A673 (cell line): ENCODE results near the gene IFNG. TPM values are rescaled to one million over a fixed set of nuclear protein-coding genes. Genes with fewer than 3 reads are reported as not detected.

Source experiments
- BruUV-seq: library from RNA; stranded (reverse); fragments of 400-500 nt; replicated peaks from 2 replicates; lab custom pipeline; 2021; lab: Mats Ljungman, UMichigan
- CTCF ChIA-PET: fragments of 300-600 bp; sonication (Branson Sonifier 250); formaldehyde crosslinking; loops from one replicate; lab custom pipeline; 2022; ENCODE audit warnings: antibody characterized with exemption; lab: Charles Lee
- POLR2A ChIA-PET: fragments of 300-600 bp; sonication (Branson Sonifier 250); formaldehyde crosslinking; loops from one replicate; lab custom pipeline; 2022; ENCODE audit warnings: antibody characterized with exemption; ENCODE audit not compliant: low non-redundant PET; lab: Charles Lee
- DNase-seq: peaks from one replicate; pipeline ENCODE4 v3.0.0-alpha.2; 2015; ENCODE audit warnings: low spot score
- H3K27ac ChIP-seq: fragments of 200-600 bp; sonication (generic); 2 replicates; pipeline ENCODE4 v1.5.1; 2016; ENCODE audit warnings: mixed run types, low read depth, mild to moderate bottlenecking, mixed read lengths, antibody characterized with exemption, low read length; ENCODE audit not compliant: poor library complexity, severe bottlenecking
- H3K27me3 ChIP-seq: fragments of 200-600 bp; sonication (generic); replicated peaks from 2 replicates; pipeline ENCODE4 v1.6.1; 2017; ENCODE audit warnings: mixed run types, low read depth, mild to moderate bottlenecking, mixed read lengths, antibody characterized with exemption, low read length; ENCODE audit not compliant: insufficient read depth, poor library complexity
- H3K36me3 ChIP-seq: fragments of 200-600 bp; sonication (generic); 2 replicates; pipeline ENCODE4 v1.6.1; 2016; ENCODE audit warnings: mixed run types, mild to moderate bottlenecking, mixed read lengths, antibody characterized with exemption, low read length; ENCODE audit not compliant: insufficient read depth, poor library complexity, severe bottlenecking
- H3K4me1 ChIP-seq: fragments of 200-600 bp; sonication (generic); 2 replicates; pipeline ENCODE4 v1.6.1; 2017; ENCODE audit warnings: mixed run types, mild to moderate bottlenecking, mixed read lengths, antibody characterized with exemption, low read length; ENCODE audit not compliant: insufficient read depth, poor library complexity, severe bottlenecking
- H3K4me3 ChIP-seq: fragments of 200-600 bp; sonication (generic); 2 replicates; pipeline ENCODE4 v1.5.1; 2016; ENCODE audit warnings: low read depth, mixed run types, mild to moderate bottlenecking, mixed read lengths, low read length; ENCODE audit not compliant: poor library complexity, severe bottlenecking
- H3K9me3 ChIP-seq: fragments of 200-600 bp; sonication (generic); 2 replicates; pipeline ENCODE4 v1.6.1; 2016; ENCODE audit warnings: mixed run types, low read depth, mild to moderate bottlenecking, mixed read lengths, antibody characterized with exemption, low read length; ENCODE audit not compliant: poor library complexity, severe bottlenecking
- EZH2 ChIP-seq: fragments of 200-600 bp; sonication (generic); IDR thresholded peaks from 2 replicates; pipeline ENCODE4 v1.6.1; 2017; ENCODE audit warnings: borderline replicate concordance, low read depth, mild to moderate bottlenecking, mixed read lengths, antibody characterized with exemption, low read length; ENCODE audit not compliant: poor library complexity, severe bottlenecking
- intact Hi-C: fragments of 100-400 bp; cut with micrococcal nuclease; formaldehyde crosslinking; loops from one replicate; pipeline ENCODE4 v1.10.0; 2022; ENCODE audit not compliant: unreplicated experiment
- total RNA-seq: library from RNA; stranded (reverse); gene quantifications from 2 replicates; pipeline ENCODE4 v1.2.3, GENCODE V29; 2021
- TF ChIP-seq, protein P1 (sequence below): fragments of 300-800, 200-600 bp; sonication (generic); conservative IDR thresholded peaks from 2 replicates; pipeline ENCODE4 v1.5.1; 2017; ENCODE audit warnings: low read depth, mild to moderate bottlenecking, antibody characterized with exemption, low read length, moderate library complexity, mixed read lengths

IFNG gene
- total RNA-seq, 1 experiment from 2014 or later, result not detected

DNA sequence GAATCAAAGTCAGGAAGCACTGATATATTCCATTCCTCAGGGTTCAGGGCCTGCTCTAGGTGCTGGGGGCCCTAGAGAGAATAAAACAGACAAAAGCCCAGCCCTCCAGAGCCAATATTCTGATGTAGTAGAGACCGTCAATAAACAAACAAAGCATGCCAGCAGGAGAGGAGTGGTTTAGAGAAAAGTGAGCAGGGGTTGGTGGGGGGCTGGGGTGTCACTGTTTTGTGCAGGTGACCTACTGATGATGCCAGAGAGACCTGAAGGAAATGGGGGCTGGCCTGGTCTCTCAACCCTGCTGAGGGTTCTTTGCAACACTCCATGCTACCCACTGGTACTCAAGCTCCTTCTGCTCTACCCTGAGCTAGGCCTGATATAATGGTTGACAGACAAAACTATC, 39.6 kb upstream of the IFNG start:
- no TSS peak for BruUV-seq
- H3K4me3 ChIP-seq, result no peak overlapping the region
- DNase-seq, result no peak
- no peak for TF ChIP-seq EZH2
- TF ChIP-seq, protein P1, sequence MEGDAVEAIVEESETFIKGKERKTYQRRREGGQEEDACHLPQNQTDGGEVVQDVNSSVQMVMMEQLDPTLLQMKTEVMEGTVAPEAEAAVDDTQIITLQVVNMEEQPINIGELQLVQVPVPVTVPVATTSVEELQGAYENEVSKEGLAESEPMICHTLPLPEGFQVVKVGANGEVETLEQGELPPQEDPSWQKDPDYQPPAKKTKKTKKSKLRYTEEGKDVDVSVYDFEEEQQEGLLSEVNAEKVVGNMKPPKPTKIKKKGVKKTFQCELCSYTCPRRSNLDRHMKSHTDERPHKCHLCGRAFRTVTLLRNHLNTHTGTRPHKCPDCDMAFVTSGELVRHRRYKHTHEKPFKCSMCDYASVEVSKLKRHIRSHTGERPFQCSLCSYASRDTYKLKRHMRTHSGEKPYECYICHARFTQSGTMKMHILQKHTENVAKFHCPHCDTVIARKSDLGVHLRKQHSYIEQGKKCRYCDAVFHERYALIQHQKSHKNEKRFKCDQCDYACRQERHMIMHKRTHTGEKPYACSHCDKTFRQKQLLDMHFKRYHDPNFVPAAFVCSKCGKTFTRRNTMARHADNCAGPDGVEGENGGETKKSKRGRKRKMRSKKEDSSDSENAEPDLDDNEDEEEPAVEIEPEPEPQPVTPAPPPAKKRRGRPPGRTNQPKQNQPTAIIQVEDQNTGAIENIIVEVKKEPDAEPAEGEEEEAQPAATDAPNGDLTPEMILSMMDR, result no peak
- ChIA-PET POLR2A (no interaction called here), CTCF (no interaction called here)
- H3K36me3 ChIP-seq, result no peaks in the 10 kb centered on the region
- intact Hi-C loops, result no loop called here
- H3K4me1 ChIP-seq, result no peaks in the 10 kb centered on the region
- H3K9me3 ChIP-seq, result no peaks in the 10 kb centered on the region
- no peaks in the 10 kb centered on the region for H3K27me3 ChIP-seq
- no peak overlapping the region for H3K27ac ChIP-seq

DNA sequence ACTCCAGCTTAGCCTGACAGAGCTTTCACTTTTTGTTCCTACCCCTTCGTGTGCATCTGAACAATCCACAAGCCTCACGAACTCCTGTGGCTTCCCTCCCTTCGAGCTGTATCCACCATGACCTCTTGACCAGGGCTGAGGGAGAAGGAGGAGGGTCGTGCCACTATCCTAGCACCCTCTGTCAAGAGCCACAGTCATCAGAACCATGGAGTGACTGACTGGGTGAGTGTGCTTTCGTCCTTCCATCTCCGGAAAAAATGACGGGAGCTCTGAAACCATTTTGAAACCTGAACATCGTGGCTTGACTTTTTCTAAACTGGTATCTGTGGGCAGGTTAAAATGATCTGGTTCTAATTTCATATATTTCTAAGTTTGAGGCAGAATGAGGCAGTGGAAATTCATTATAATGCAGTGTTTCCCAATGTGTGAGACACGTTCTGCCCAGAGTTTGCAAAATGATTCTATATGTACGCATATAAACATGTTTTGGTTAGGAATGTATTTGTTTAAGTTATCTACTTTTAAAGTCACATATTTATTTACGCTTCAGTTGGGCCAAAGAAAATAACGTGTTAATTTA, 39.1 kb upstream of the IFNG start:
- Histone ChIP-seq H3K4me1 (no peaks in the 10 kb centered on the region), H3K9me3 (no peaks in the 10 kb centered on the region), H3K36me3 (no peaks in the 10 kb centered on the region), H3K27ac (no peak overlapping the region), H3K27me3 (no peaks in the 10 kb centered on the region), H3K4me3 (no peak overlapping the region)
- intact Hi-C loops, result no loop called here
- BruUV-seq, result no TSS peak
- ChIA-PET CTCF (no interaction called here), POLR2A (no interaction called here)
- no peak for DNase-seq
- TF ChIP-seq EZH2, result no peak
- TF ChIP-seq, protein P1, result no peak

DNA sequence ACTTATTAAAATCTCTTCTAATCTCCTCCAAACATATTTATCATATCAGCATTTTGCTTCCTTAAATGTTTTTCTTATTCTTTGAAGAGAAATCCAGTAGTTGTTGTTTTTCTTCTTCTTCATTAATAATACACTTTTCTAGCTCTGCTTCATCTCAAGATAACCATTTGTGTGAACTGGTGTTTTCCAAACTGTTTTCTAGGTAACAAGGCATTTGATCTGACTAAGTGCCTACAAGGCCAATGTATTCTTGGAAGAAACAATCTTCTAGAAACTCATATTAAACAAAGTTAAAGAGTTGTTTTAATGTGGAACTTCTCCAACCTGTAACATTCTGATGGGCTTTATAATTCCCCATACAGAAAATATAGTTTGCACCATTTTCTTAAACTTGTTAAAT, 30.8 kb upstream of the IFNG start:
- H3K36me3 ChIP-seq, result no peaks in the 10 kb centered on the region
- no TSS peak for BruUV-seq
- POLR2A ChIA-PET, result no interaction called here
- H3K4me3 ChIP-seq, result no peak overlapping the region
- no peak for TF ChIP-seq EZH2
- TF ChIP-seq, protein P1, result no peak
- peaks cover 29% of the 10 kb centered on the region for H3K27me3 ChIP-seq
- H3K27ac ChIP-seq, result no peak overlapping the region
- no peak for DNase-seq
- H3K4me1 ChIP-seq, result no peaks in the 10 kb centered on the region
- H3K9me3 ChIP-seq, result no peaks in the 10 kb centered on the region
- intact Hi-C loops, result no loop called here
- CTCF ChIA-PET, result no interaction called here
